ENCODE results near the gene ZDHHC18.

- TF ChIP-seq TAF1 (IDR thresholded peaks at IDR 0.05; ENCODE audit: borderline replicate concordance, insufficient read depth, low read length), result no peak
- no peak for TF ChIP-seq REST (IDR thresholded peaks at IDR 0.05; ENCODE audit: insufficient read depth in 1 of 2, low read depth in 2 of 2, low read length in 2 of 2)
- no peak for TF ChIP-seq SIN3A (IDR thresholded peaks at IDR 0.05; ENCODE audit: borderline replicate concordance, insufficient read depth, low read length)
Measured at GRCh38 chr1:26790551-26790953, 35.9 kb upstream of the ZDHHC18 start.
